GM19328 (cell line): ENCODE measurements around the gene PKIG.
A peak's percentile ranks its signal among the peaks of the same experiment; 100 is the strongest.
"Not testable (repeated sequence)": the region's sequence is repeated elsewhere in the genome, so short reads cannot be mapped to it uniquely, and the experiment has no call there.

Experiments used
- ATAC-seq: cut with Tn5 transposase; IDR thresholded peaks from one replicate; pipeline ENCODE4 v1.9.1; 2021; ENCODE audit warnings: mild to moderate bottlenecking, moderate library complexity; ENCODE audit not compliant: unreplicated experiment

The PKIG gene

DNA sequence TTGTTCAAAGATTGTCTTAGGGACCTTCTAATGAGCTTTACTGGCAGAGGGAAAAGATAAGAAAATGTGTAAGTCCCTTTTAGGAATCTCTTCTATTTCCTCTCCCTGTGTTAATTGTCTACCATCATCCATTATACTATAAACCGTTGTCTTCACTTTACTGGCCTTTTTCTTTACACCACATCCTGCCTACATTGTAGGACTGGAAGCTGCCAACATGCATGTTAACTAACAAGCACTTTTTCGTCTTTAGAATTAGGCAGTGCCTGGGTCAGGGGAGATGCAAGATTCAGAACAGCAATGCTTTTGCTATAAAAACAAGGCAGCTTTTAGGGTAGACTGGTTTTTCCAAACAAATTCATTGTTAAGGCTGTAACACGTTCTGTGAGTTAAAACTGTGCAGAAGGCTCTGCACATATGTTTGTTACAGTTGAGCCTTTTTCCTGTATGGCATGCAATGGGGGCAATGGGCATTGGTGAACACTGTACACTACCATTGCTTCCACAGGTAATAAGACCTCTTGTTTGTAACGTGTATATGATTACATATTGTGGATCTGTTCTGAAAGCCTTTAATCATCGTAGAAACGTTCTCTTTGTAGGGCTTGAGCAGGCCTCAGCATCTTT, 10.9 kb upstream of the PKIG start:
- ATAC-seq = no peak

DNA sequence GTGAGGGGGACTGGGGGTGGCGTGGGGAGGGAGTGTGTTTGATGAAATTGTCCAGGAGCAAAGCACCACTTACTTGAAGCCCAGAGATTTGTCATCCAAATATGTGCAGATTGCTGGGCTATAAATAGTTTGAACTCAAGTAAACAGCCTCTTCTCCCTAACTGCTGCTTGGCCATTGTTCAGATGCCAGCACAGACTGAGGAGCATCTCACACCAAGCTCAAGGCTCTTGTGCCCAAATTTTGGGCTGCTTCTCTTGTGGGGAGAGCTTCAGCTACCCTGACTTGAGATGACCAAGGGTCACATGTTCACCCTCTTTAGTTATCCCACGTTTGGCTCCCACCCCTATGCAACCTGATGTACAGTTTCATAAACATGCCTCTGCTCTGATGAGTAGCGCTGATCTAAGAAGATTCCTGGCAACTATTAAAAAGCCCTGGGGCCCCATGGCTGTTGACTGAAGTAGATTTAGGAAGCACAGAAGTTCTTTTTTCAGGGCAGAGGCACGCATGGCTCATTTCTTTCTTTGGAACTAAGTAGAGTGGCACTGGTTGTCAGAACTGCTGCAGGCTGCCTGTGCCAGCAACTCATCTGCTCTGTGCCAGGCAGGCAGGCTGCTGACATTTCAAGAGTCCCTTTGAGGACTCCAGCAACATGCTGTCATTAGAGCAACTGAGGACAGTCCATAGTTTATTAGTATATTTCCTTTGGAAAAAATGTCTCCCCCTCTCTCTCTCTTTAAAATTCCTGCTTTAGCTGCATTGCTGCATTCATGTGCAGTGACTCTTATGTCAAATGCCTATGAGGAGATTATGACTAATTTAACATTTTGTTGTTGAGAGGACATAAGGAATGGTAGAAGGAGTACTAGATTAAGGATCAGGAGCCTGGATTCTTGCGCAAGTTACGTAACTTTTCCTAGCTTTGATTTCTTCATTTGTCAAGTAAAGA, 9.6 kb upstream of the PKIG start:
- ATAC-seq = no peak

DNA sequence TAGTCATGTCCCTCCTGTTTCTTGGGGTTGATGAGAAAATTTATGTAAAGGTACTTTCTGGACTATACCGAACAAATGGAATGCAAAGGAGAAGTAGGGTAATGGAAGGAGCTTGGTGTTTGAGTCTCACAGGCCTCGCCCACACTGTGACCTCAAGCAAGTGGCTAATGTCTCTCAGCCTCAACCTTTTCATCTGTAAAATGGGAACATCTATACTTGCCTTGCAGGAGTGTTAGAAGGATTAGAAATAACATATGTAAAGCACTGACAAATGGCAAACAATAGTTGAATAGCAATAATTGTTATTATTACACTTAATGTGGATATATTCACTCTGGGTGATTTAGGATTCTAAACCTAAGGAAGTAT, 8.9 kb upstream of the PKIG start:
- no peak for ATAC-seq

DNA sequence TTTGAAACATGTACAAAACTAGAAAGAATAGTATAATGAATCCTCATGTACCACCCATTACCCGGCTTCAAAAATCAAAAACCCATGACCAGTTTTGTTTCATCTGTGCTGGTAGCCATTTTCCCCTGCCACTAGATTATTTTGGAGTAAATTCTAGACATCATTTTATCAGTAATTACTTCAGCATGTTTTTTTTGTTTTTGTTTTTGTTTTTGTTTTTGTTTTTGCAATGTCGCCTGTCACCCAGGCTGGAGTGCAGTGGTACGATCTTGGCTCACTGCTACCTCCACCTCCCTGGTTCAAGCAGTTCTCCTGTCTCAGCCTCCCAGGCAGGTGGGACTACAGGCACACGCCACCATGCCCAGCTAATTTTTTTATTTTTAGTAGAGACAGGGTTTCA, 8.0 kb upstream of the PKIG start:
- no peak for ATAC-seq

DNA sequence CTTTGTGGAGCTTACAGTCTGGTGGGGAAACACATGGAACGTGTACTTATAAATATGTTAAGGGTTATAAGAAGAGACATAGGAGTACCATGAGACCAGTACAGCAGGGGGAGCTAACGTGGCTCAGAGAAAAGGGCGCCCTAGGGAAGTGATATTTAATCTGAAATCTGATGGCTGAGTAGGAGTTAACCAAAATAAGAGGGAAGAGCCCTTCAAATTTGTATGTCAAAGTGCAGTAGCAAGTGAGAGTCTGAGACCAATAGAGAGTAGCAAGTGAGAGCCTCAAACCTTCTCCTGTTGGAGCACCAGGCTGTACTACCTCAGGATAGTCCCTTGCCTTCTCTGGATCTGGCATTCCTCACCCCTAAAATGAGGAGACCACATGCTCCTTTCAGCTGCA, 6.1 kb upstream of the PKIG start:
- ATAC-seq = no peak

DNA sequence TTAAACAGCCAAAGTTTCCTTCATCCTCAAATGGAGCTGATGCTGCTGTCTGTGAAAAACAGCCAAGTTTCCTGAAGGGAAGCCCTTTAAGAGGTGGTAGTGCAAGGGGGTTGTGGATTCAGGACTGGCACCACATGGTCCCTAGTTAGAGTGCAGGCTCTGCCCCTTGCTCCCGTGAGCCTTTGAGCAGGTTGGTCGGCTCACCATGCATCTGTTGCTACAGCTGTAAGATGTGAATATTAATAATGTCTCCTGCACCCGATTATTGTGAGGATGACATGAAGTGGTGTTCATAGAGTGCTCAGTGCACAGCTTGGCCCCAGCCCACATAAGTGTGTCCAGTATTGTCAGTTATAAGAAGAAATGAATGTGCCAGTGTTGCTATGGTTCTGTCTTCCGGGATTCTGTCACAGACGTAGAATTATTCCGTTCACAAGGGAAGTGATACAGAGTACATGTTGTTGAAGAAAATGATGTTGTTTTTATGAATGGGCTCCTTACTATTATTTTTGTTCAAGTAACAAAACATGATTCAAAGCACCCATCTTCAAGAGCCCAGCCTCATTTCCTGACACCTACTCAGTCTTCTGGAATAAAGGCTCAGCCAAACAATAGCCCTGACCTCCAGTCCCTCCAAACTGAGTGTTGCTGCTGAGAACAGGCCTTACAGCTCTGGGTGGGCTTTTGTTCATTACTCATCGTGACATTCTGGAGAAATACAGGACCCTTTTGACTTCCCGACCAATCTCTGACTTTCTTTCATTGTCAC, 2.9 kb upstream of the PKIG start:
- ATAC-seq = no peak

DNA sequence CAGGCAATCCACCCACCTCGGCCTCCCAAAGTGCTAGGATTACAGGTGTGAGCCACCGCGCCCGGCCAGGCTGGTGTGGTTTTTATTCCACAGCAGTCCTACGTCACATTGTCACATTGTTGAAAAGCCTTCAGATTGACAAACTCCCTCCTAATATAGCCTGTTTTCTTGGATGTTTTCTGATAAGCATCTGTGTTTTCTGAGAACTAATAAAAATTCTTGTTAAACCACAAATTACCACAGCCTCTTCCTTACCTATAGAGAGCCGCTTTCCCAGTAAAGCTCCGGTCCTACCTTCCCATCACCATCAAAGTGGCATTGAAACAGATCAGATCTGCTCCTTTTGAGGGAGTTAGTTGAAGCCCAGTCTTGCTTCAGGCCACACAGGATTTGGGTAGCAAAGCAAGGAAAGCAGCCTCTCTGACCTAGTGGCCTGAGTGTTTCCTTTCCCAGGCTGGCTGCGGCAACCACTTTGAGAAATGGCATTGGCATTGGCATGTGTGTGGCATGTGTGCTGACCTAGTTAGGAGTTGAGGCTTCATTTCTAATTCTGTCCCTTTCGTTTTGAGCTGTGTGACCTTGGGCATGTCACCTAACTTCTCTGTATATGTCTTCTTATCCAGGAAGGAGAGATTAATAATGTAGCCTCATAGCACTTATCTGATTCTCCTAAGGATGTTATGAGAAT, 1.7 kb upstream of the PKIG start:
- ATAC-seq = no peak

DNA sequence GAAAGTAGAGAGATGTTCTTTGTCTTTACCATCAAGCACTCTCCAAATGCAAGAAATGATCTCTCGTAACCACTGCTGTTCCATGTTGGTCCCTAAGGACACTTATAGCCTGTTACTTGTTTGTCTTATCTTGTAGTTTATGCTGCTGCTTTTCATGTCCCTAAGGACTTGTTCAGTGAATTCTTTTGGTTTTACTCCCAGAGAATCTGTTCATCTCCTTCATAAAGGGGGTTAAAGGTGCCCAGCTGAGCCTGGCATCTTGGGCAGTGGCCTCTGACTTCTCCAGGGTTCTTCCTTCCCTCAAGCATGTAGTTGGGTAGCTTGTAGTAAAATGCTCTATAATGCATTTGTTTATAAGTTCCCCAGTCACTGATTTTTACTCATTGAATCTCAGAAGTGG, 864 bp upstream of the PKIG start:
- no peak for ATAC-seq

DNA sequence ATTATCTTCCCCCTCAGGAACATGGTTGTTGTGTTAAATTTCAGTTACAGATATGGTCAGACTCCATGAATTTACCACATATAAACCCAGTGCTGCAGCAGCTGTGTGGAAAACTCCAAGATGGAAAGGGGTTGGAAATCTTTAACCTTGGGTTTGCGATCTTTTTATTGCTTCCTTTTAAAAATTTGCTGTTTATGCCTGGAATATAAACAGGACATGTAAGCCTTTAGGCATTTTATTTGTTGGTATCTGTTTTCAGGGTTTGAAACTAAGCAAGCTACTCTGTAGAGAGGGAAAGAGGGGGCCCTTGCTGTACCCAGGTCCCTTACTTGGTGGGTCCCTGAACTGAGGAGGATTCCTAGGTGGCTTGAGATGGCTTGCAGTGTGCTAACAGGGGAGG, 778 bp downstream of the PKIG start:
- ATAC-seq = no peak

DNA sequence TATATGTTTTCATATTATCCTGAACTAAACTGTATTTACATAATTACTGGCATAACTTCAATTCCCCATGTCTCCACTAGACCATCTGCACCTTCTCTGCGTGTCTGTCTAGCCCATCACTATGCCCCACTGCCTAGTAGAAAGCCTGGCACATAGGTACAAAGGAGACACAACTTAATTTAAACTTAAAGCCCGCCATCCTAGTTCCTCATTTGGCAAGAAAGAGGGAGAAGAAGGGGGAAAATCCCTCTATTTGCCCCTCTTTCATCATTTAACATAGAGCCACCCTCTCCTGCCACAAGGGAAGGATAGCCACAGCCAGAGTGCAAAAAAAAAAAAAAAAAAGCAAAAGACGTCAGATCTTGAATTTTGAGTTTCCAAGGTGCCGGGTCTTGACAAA, 1.8 kb downstream of the PKIG start:
- no peak for ATAC-seq

DNA sequence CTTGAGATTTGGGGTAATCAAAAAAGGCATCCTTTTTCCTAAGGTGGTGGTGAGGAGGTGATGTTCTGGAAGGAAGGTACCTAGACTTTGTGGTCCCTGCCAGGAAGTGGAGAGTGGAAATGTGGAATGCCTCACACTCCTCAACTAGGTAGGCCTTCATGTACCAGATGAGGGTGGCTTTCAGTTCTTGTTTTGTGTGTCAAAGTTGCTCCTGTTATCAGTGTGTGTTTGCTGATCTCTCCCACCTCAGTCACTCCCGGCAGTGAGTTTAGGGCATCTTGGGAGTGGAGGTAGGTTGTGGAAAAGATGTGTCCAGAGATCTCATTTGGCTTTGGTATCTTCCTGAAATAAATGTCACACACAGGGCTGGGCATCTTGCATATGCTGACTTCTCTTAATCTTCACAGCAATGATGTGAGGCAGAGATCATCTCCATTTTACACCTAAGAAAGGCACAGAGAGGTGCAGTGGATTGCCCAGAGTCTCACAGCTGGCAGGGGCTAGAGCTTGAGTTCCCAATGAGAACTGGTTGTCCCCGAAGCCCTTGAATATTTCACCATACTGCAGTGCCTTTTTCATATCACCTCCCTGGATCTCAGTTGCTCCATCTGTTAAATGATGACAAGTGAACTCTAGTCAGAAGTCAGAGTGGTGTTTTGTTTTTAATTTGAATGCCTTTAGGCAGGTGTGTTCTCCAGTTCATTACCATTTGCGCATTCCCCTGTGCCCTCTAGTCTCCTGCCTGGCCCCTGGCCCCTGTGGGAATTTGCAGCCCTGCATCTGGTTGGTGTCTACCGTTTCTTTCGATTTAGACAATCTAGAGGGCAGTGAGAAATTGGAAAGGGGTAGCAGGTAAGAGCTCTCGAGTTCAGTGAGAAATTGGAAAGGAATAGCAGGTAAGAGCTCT, 2.9 kb downstream of the PKIG start:
- no peak for ATAC-seq

DNA sequence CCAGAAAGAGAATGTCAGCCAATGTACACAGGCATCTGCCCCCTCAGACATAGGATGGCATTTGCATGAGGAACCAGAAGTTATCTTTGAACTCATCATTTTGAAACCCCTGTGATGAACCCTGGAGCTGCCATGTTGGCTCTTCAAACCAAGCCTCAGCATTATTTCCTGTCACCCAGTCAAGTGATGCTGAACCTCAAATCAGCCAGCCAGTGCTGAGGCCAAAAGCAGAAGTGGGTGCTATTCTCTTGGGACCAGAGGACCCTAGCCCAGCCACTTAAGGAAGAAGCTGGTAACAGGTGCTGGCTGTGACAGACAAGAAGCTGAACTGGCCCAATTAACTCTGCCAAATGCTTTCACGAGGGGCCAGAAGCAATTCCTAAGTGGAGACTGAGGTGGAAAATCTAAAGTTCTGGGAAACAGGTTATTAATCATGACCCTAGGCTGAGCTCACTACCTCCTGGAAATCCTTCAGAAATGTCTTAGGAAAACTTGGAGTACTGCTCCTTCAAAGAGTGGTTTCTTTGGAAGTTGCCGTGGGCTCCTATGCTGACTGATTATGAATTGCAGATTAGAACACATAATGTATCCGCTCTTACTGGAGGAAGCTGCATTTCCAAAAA, 4.0 kb downstream of the PKIG start:
- peak; percentile 71 for ATAC-seq

DNA sequence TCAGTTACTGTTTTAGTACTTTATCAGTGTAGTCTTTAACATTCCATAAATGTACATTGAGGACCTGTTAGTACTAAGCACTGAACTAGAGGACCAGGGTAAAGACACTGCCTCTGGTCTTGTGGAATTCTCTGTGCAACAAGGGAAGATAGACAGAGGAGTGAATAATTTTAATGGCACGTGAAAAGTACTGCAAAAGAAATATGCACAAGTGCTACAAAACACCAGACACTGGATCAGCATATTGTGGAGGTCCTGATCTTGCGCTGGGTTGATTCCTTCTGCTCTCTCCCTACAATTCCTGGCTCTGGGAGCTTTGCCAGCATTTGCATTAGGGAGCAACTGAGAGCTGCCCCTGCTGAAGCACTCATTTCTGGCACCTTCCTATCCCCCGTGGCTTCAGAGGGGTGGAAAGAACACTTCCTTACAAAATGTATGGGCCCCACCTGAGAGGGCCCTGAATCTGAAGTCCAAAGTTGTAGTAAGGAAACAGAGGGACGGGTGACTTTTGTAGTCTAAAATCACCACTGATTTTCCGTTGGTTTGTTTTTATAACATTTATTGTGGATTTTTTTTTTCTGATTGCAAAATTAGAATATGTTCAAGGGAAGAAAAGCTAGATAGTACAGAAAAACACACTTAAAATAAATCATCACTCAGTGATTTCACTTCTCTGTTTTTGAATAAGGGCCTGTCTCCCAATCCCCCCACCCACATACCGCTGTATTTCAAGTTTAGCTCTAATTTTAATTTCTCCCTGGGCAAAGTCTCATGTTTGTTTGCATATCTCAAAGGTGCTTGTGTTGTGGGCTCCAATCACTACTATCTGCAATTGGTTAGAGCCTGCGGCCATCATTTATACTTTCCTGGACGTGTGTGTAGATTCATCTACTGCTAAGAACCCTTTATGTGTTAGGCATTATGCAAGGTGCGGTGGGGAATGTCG, 4.9 kb downstream of the PKIG start:
- ATAC-seq = no peak

DNA sequence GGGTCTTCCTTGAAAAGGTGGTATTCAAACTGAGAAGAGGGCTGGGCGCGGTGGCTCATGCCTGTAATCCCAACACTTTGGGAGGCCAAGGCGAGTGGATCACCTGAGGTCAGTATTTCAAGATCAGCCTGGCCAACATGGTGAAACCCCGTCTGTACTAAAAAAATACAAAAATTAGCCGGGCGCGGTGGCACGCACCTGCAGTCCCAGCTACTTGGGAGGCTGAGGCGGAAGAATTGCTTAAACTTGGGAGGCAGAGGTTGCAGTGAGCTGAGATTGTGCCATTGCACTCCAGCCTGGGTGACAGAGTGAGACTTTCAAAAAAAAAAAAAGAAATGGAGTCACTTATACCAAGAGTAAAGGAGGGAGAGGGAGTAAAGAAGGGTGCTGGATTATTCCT, 5.9 kb downstream of the PKIG start:
- not testable (repeated sequence) for ATAC-seq

DNA sequence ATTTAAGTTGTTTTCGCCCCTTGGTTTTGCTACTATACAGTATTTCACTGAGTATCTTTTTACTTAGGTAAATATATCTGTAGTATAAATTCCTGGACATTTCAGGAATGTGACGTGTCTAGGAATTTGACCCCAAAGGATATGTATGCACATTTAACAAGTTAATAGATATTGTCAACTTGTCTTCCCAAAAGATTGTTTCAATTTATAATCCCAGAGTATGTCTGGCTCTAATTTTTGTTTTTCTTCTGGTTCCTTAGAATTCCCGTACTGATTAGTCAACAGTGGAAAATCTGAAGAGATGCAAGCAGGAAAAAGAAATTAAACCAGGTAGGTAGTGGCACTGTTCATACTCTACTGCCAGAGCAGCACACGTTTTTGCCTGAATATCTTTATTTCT, 7.2 kb downstream of the PKIG start:
- ATAC-seq = no peak

DNA sequence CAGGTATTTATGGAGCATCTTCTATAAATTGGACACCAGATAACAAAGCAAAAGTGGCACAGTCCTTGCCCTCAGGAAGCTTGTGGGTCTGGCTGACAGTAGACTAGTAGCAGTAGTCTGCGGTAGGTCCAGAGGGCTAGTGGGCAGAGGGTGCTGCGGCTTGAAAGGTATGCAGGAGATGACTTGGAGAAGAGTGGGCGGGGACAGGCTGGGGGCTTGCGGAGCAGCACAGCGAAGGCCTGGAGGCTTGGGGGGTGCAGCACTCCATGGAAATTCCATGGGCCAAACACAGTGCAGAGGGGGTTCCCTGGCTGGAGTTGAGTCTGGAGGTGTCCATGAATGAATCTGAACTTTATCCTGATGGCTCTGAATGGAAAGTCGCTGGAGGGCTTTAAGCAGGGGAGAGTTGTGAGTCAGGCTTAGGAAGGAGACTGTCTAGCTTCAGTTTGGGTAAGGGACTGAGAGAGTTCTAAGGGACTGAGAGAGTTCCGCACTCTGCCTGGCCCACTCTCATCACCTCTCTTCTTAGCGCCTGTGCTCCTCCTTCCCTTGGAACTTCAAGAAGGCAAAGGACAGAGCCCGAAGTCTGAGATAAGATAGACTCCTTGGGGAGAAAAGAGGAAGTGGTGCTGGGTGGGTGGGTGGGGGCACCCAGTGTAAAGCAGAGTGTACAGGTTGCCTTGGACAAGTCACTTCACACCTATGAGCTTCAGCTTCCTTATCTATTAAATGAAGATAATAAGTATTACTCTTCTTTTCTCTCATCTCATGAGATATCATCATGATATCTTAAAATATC, 8.8 kb downstream of the PKIG start:
- ATAC-seq = no peak

DNA sequence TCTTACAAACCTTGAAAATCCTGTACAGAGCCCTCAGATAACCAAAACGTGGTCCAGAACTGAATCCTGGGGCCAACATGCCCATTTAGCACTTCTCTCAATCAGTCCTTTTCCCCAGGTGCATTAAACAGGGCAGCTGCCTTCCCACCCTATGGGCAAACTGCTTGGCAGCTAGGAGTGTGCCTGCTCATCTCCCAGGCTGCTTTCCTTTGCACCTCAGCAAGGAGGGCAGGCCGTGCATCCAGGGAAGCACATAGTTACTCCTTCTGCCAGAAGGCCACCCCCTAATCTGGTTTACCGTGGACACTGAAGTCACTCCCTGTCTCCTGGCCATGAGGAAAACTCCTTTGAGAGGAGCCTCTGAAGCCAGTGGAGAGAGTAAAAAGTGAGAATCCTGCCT, 10.0 kb downstream of the PKIG start:
- ATAC-seq = no peak

DNA sequence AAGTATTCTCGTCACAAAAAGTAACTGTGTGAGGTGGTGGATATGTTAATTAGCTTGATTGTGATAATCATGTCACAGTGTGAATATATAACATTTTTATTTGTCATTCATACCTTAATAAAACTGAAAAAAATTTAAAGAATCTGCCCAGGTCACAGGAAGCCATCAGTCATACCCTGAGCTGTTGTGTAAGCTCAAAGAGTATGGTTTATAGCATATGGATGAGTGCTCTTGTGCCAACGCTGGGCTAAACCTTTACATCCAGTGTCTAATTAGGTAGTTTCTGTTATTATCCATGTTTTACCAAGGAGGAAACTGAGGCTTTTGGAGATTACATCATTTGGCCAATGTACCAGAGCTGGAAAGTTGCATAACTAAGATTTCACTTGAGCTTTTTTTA, 11.4 kb downstream of the PKIG start:
- ATAC-seq = no peak
